ENCODE measurements around the gene CDC45. TPM values are rescaled to one million over a fixed set of nuclear protein-coding genes. Genes with fewer than 3 reads are reported as not detected.
A peak's percentile ranks its signal among the peaks of the same experiment; 100 is the strongest.

The CDC45 gene
- total RNA-seq, 2 experiments from 2014 or later = 80.2 to 83.0 TPM

- TF ChIP-seq EZH2phosphoT487 (IDR thresholded peaks at IDR 0.05; ENCODE audit: borderline replicate concordance, low read depth, low read length) (no peak), CTCF (conservative IDR thresholded peaks at IDR 0.05; ENCODE audit: low read length) (peak; percentile 56)
- Histone ChIP-seq H3K79me2 (ENCODE audit: insufficient read depth, low read depth, low read length) (peaks cover 59% of the 10 kb centered on the region), H4K20me1 (ENCODE audit: insufficient read depth, low read length) (peaks cover 42% of the 10 kb centered on the region), H3K4me3 (ENCODE audit: low read depth, low read length, poor library complexity, severe bottlenecking) (peak overlapping the region; percentile 98), H3K9me2 (ENCODE audit: insufficient read depth, low read length) (no peaks in the 10 kb centered on the region), H2AFZ (ENCODE audit: low read length) (no peak overlapping the region), H3K4me2 (ENCODE audit: low read length) (peak overlapping the region; percentile 96), H3K36me3 (ENCODE audit: insufficient read depth, low read length) (peaks cover 65% of the 10 kb centered on the region), H3K27ac (ENCODE audit: low read depth, low read length, poor library complexity, severe bottlenecking) (peak overlapping the region; percentile 76), H3K9me3 (ENCODE audit: low read length) (no peaks in the 10 kb centered on the region), H3K4me1 (ENCODE audit: insufficient read depth, low read length, poor library complexity, severe bottlenecking) (peaks cover 54% of the 10 kb centered on the region)
- ChIA-PET CTCF (ENCODE audit: unreplicated experiment) (no interaction called here), POLR2A (interaction anchor here (0.5 kb wide), 1 partner anchor 9 kb away, joined by 3 read pairs; no protein-coding TSS in a partner anchor)
- no TSS peak for BruUV-seq (replicated peaks)
- peak; percentile 47 for DNase-seq (ENCODE audit: low spot score)
- intact Hi-C loops (cut with micrococcal nuclease; ENCODE audit: unreplicated experiment) = loop anchor here (1.0 to 10.0 kb wide), 6 partner anchors 69 to 314 kb away; partner anchors contain the start of genes ESS2 and SLC25A1
These were observed 48.7 kb upstream of the CDC45 start for GRCh38 chr22:19430890-19431541.

- ChIA-PET POLR2A (interaction anchor here (0.5 kb wide), 1 partner anchor 10 kb away, joined by 3 read pairs; no protein-coding TSS in a partner anchor), CTCF (ENCODE audit: unreplicated experiment) (no interaction called here)
- Histone ChIP-seq H3K4me3 (ENCODE audit: low read depth, low read length, poor library complexity, severe bottlenecking) (peak within 1 kb of the TSS; percentile 98), H2AFZ (ENCODE audit: low read length) (peak within 1 kb of the TSS; percentile 86), H3K27ac (ENCODE audit: low read depth, low read length, poor library complexity, severe bottlenecking) (peak within 1 kb of the TSS; percentile 94), H3K4me2 (ENCODE audit: low read length) (peak within 1 kb of the TSS; percentile 96), H3K9me2 (ENCODE audit: insufficient read depth, low read length) (no peaks in the 10 kb centered on the region), H4K20me1 (ENCODE audit: insufficient read depth, low read length) (peaks cover 35% of the 10 kb centered on the region), H3K79me2 (ENCODE audit: insufficient read depth, low read depth, low read length) (peaks cover 53% of the 10 kb centered on the region), H3K36me3 (ENCODE audit: insufficient read depth, low read length) (peaks cover 62% of the 10 kb centered on the region), H3K4me1 (ENCODE audit: insufficient read depth, low read length, poor library complexity, severe bottlenecking) (peaks cover 53% of the 10 kb centered on the region), H3K9me3 (ENCODE audit: low read length) (no peaks in the 10 kb centered on the region)
- BruUV-seq (replicated peaks) = no TSS peak
- peak; percentile 90 for DNase-seq (ENCODE audit: low spot score)
- intact Hi-C loops (cut with micrococcal nuclease; ENCODE audit: unreplicated experiment) = loop anchor here (1.0 to 10.0 kb wide), 7 partner anchors 12 to 314 kb away; partner anchors contain the start of genes ESS2 and SLC25A1
- no peak for TF ChIP-seq EZH2phosphoT487 (IDR thresholded peaks at IDR 0.05; ENCODE audit: borderline replicate concordance, low read depth, low read length)
- no peak for TF ChIP-seq CTCF (conservative IDR thresholded peaks at IDR 0.05; ENCODE audit: low read length)
These were observed 48.0 kb upstream of the CDC45 start, which contains the start of gene HIRA for GRCh38 chr22:19431649-19432132. Gene HIRA (minus strand): TSS chr22:19431733. CDS start chr22:19431476, 257 bp downstream.
